Colon (tissue), 2 donors: ENCODE data around the gene ANKH.
"Not testable (repeated sequence)": the region's sequence is repeated elsewhere in the genome, so short reads cannot be mapped to it uniquely, and the experiment has no call there.

Experiments
- FAIRE-seq: peaks from 2 replicates; lab custom pipeline; 2012; peaks lifted over from hg19 to GRCh38; lab: Jason Lieb, UNC
- donor health status: control.
- donor health status: control.

The ANKH gene

GRCh38 chr5:14854799-14855198 lies 16.8 kb downstream of the ANKH start:
- no peak for FAIRE-seq

- no peak for FAIRE-seq
Observed at GRCh38 chr5:14853685-14854084, 17.9 kb downstream of the ANKH start.

- no peak for FAIRE-seq
Observed at GRCh38 chr5:14852779-14853178, 18.8 kb downstream of the ANKH start.

GRCh38 chr5:14851999-14852526 lies 19.5 kb downstream of the ANKH start:
- no peak for FAIRE-seq

- no peak for FAIRE-seq
Observed at GRCh38 chr5:14851597-14851996, 20.0 kb downstream of the ANKH start.

- FAIRE-seq, result no peak
Observed at GRCh38 chr5:14851050-14851419, 20.5 kb downstream of the ANKH start.

GRCh38 chr5:14850419-14851049 lies 21.0 kb downstream of the ANKH start:
- FAIRE-seq, result no peak

- FAIRE-seq, result no peak
Observed at GRCh38 chr5:14849516-14850294, 21.9 kb downstream of the ANKH start.

- not testable (repeated sequence) for FAIRE-seq
Observed at GRCh38 chr5:14848942-14849341, 22.6 kb downstream of the ANKH start.

GRCh38 chr5:14848385-14848784 lies 23.2 kb downstream of the ANKH start:
- FAIRE-seq, result no peak

- FAIRE-seq, result no peak
Observed at GRCh38 chr5:14847471-14847870, 24.1 kb downstream of the ANKH start.

- FAIRE-seq, result no peak
Observed at GRCh38 chr5:14842117-14842516, 29.5 kb downstream of the ANKH start.

- FAIRE-seq, result no peak
Observed at GRCh38 chr5:14840624-14841023, 31.0 kb downstream of the ANKH start.

- FAIRE-seq, result no peak
Observed at GRCh38 chr5:14838396-14839319, 32.9 kb downstream of the ANKH start.

GRCh38 chr5:14837423-14838122 lies 34.0 kb downstream of the ANKH start:
- FAIRE-seq, result not testable (repeated sequence)

GRCh38 chr5:14834584-14835550 lies 36.7 kb downstream of the ANKH start:
- FAIRE-seq, result no peak

- FAIRE-seq, result no peak
Observed at GRCh38 chr5:14834062-14834461, 37.5 kb downstream of the ANKH start.

- no peak for FAIRE-seq
Observed at GRCh38 chr5:14831006-14831338, 40.6 kb downstream of the ANKH start.

GRCh38 chr5:14830210-14831005 lies 41.2 kb downstream of the ANKH start:
- no peak for FAIRE-seq

- FAIRE-seq, result no peak
Observed at GRCh38 chr5:14829396-14829795, 42.2 kb downstream of the ANKH start.
